ENCODE measurements around the gene OBP2B.

DNA sequence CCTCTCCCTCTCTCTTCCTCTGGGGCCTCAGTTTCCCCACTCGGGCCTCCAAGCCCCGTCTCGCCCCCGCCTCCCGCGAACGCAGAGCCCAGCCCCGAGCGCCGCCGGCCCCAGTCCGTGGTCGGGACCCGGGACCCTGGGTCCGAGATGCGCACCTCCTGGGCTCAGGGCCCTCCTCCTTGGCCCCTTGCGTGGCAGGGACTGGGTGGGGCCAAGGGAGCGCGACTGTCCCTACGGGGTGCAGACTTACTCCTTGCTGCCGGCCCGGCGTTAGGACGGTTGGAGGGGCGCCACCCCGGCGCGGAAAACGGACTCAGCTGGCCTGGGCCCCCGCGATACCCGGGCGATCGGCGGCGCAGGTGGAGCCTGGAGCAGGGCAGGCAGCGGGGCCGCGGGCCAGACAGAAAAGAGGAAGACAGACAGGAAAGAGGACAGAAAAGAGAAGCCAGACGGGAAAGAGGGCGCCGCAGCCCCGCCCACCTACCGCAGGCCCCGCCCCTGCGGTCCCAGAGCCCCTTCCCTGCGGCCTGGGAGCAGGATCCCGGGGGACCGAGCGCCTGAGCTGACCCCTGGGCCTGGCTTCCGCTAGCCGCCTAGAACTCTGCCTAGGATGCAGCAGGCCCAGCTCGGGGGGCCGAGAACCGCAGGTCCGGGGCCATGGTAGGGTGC lies 45.4 kb downstream of the OBP2B start, which contains the start of gene GBGT1:
- TF ChIP-seq ZNF3 (CRISPR knock-in tag; IDR thresholded peaks at IDR 0.05) (no peak), ZNF695 (CRISPR knock-in tag; IDR thresholded peaks at IDR 0.05) (no peak), SRF (CRISPR knock-in tag; IDR thresholded peaks at IDR 0.05) (no peak), RCOR1 (IDR thresholded peaks at IDR 0.05; ENCODE audit: borderline replicate concordance in 1 of 2, low read depth in 2 of 2, low read length in 2 of 2) (no peak), POLR2A (conservative IDR thresholded peaks at IDR 0.05) (peak; percentile 73)
- TF ChIP-seq, protein P1, sequence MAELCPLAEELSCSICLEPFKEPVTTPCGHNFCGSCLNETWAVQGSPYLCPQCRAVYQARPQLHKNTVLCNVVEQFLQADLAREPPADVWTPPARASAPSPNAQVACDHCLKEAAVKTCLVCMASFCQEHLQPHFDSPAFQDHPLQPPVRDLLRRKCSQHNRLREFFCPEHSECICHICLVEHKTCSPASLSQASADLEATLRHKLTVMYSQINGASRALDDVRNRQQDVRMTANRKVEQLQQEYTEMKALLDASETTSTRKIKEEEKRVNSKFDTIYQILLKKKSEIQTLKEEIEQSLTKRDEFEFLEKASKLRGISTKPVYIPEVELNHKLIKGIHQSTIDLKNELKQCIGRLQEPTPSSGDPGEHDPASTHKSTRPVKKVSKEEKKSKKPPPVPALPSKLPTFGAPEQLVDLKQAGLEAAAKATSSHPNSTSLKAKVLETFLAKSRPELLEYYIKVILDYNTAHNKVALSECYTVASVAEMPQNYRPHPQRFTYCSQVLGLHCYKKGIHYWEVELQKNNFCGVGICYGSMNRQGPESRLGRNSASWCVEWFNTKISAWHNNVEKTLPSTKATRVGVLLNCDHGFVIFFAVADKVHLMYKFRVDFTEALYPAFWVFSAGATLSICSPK (IDR thresholded peaks at IDR 0.05; ENCODE audit: borderline replicate concordance): no peak

Measured in K562 (cell line).